ENCODE data around the gene ZFP82.

DNA sequence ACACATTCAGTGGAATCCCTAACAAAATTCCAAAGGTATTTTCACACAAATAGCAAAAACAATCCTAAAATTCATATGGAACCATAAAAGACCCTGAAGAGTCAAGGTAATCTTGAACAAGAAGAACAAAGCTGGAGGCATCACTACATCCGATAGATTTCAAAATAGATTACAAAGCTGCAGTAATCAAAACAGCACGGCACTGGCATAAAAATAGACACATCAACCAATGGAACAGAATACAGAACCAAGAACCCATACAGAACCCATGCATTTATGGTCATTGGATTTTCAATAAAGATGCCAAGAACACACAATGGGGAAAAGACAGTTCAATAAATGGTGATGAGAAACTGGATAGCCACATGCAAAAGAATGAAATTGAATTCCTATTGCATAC, 38.4 kb upstream of the ZFP82 start:
- TF ChIP-seq, protein P1, sequence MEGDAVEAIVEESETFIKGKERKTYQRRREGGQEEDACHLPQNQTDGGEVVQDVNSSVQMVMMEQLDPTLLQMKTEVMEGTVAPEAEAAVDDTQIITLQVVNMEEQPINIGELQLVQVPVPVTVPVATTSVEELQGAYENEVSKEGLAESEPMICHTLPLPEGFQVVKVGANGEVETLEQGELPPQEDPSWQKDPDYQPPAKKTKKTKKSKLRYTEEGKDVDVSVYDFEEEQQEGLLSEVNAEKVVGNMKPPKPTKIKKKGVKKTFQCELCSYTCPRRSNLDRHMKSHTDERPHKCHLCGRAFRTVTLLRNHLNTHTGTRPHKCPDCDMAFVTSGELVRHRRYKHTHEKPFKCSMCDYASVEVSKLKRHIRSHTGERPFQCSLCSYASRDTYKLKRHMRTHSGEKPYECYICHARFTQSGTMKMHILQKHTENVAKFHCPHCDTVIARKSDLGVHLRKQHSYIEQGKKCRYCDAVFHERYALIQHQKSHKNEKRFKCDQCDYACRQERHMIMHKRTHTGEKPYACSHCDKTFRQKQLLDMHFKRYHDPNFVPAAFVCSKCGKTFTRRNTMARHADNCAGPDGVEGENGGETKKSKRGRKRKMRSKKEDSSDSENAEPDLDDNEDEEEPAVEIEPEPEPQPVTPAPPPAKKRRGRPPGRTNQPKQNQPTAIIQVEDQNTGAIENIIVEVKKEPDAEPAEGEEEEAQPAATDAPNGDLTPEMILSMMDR (conservative IDR thresholded peaks at IDR 0.05; ENCODE audit: low read depth, low read length) = no peak
- no peak for TF ChIP-seq EZH2 (IDR thresholded peaks at IDR 0.05; ENCODE audit: borderline replicate concordance, low read depth, low read length, poor library complexity, severe bottlenecking)

Data from A673 (cell line).